K562 (cell line): ENCODE results near the gene CBFA2T2. TPM values are rescaled to one million over a fixed set of nuclear protein-coding genes. Genes with fewer than 3 reads are reported as not detected.
A peak's percentile ranks its signal among the peaks of the same experiment; 100 is the strongest.

Experiments used
- ATAC-seq: fragments of 200-7000 bp; cut with Tn5 transposase; 3 replicates; pipeline ENCODE4 v1.9.1; 2020; ENCODE audit warnings: moderate library complexity
- BruUV-seq: library from RNA; stranded (reverse); fragments of 400-500 nt; replicated peaks from 2 replicates; lab custom pipeline; 2021; lab: Mats Ljungman, UMichigan
- CTCF ChIA-PET: fragments of 300-600 bp; formaldehyde crosslinking; extraction: SDS; loops from one replicate; lab custom pipeline; 2021; ENCODE audit warnings: low intra/inter-chr PET ratio; lab: Yijun Ruan, JAX
- POLR2A ChIA-PET: fragments of 300-600, 350-650 bp; sonication (Branson Sonifier 250); formaldehyde crosslinking; extraction: SDS; loops from one replicate; lab custom pipeline; 2021; ENCODE audit warnings: antibody characterized with exemption, inconsistent platforms; lab: Yijun Ruan, JAX
- DNase-seq, 4 experiments: peaks; one replicate each; pipeline versions ENCODE4 v3.0.0 to v3.0.0-alpha.2; 2011 to 2018; ENCODE audit warnings: low spot score in 3 of 4, mixed read lengths in 3 of 4; ENCODE audit errors: extremely low read depth in 1 of 4
- FAIRE-seq: peaks from 2 replicates; lab custom pipeline; 2011; peaks lifted over from hg19 to GRCh38; lab: Jason Lieb, UNC
- H2AFZ ChIP-seq: 2 replicates; pipeline ENCODE4 v1.6.0; 2011; ENCODE audit warnings: low read depth, low read length, control low read depth, inconsistent platforms
- H3K27ac ChIP-seq: fragments of 200-600 bp; 3 replicates; pipeline ENCODE4 v1.8.0; 2011; ENCODE audit warnings: low read depth, mild to moderate bottlenecking, control low read depth, inconsistent platforms, low read length, moderate library complexity, mixed read lengths; ENCODE audit errors: extremely low read depth
- H3K27me3 ChIP-seq, 2 experiments: fragments of 300-600 bp in 1 of 2; 2 replicates in 1 of 2; 3 replicates in 1 of 2; pipeline versions ENCODE4 v1.6.0 to v1.8.0; 2011; ENCODE audit warnings: inconsistent platforms in 2 of 2, low read length in 2 of 2, mild to moderate bottlenecking in 1 of 2, mixed read lengths in 1 of 2, moderate library complexity in 1 of 2; ENCODE audit not compliant: control insufficient read depth in 2 of 2, insufficient read depth in 2 of 2
- H3K36me3 ChIP-seq: fragments of 300-600 bp; 3 replicates; pipeline ENCODE4 v1.8.0; 2011; ENCODE audit warnings: mild to moderate bottlenecking, low read length, inconsistent platforms; ENCODE audit not compliant: control insufficient read depth, insufficient read depth
- H3K4me1 ChIP-seq, 2 experiments: fragments of 200-600 bp in 1 of 2; replicated peaks in 1 of 2; 2 replicates in 1 of 2; 3 replicates in 1 of 2; pipeline versions ENCODE4 v1.5.1 to v1.8.0; 2011; ENCODE audit warnings: inconsistent platforms in 2 of 2, low read length in 2 of 2, mild to moderate bottlenecking in 1 of 2, mixed read lengths in 1 of 2, moderate library complexity in 1 of 2; ENCODE audit not compliant: control insufficient read depth in 2 of 2, insufficient read depth in 2 of 2
- H3K4me2 ChIP-seq: 2 replicates; pipeline ENCODE4 v1.6.1; 2011; ENCODE audit warnings: low read length, control low read depth, inconsistent platforms, mixed read lengths; ENCODE audit not compliant: insufficient read depth
- H3K4me3 ChIP-seq: fragments of 200-600 bp; sonication (generic), shearing (Covaris generic); 2 replicates; pipeline ENCODE4 v1.5.1; 2016; ENCODE audit warnings: control low read depth, inconsistent platforms
- H3K79me2 ChIP-seq: fragments of 200-600 bp; 3 replicates; pipeline ENCODE4 v1.8.0; 2011; ENCODE audit warnings: low read length, inconsistent platforms; ENCODE audit not compliant: control insufficient read depth, insufficient read depth
- H3K9ac ChIP-seq, 2 experiments: 2 replicates each; pipeline versions ENCODE4 v1.6.0 to v1.6.1; 2011; ENCODE audit warnings: low read depth in 2 of 2, low read length in 2 of 2, control low read depth in 1 of 2, inconsistent platforms in 1 of 2, mild to moderate bottlenecking in 1 of 2, mixed read lengths in 1 of 2; ENCODE audit not compliant: insufficient read depth in 1 of 2
- H3K9me1 ChIP-seq: one replicate; pipeline ENCODE4 v1.6.0; 2011; ENCODE audit warnings: inconsistent platforms, mild to moderate bottlenecking, low read length, moderate library complexity; ENCODE audit not compliant: control insufficient read depth, insufficient read depth
- H3K9me3 ChIP-seq: replicated peaks from 2 replicates; pipeline ENCODE4 v1.5.1; 2011; ENCODE audit warnings: low read depth, low read length, inconsistent platforms; ENCODE audit not compliant: control insufficient read depth, insufficient read depth
- H4K20me1 ChIP-seq: replicated peaks from 2 replicates; pipeline ENCODE4 v1.6.1; 2011; ENCODE audit warnings: low read length, inconsistent platforms, mixed read lengths; ENCODE audit not compliant: control insufficient read depth, insufficient read depth
- EZH2 ChIP-seq: IDR thresholded peaks from 2 replicates; pipeline ENCODE4 v1.6.1; 2012; ENCODE audit warnings: low read depth, mild to moderate bottlenecking, inconsistent platforms, low read length, borderline replicate concordance
- PRMT5 ChIP-seq: sonication (generic); formaldehyde crosslinking; IDR thresholded peaks from 2 replicates; pipeline ENCODE4 v1.5.0; 2020; ENCODE audit warnings: missing genetic modification reagents
- U2AF2 ChIP-seq: fragments of 200-400 bp; formaldehyde crosslinking; optimal IDR thresholded peaks from 2 replicates; pipeline ENCODE3; 2017; ENCODE audit warnings: low read depth, mild to moderate bottlenecking, low read length
- ZBTB26 ChIP-seq: fragments of 450-650 bp; formaldehyde crosslinking; IDR thresholded peaks from 2 replicates; pipeline ENCODE4 v1.4.0; 2022; ENCODE audit warnings: missing genetic modification characterization
- ZNF217 ChIP-seq: sonication (generic); formaldehyde crosslinking; IDR thresholded peaks from 2 replicates; pipeline ENCODE4 v1.8.0; 2022; ENCODE audit warnings: mild to moderate bottlenecking, missing genetic modification reagents
- WGBS: fragments of 100-300 bp; shearing (Covaris generic); methylation state at CpG from one replicate; pipeline ENCODE4 v1.1.6; 2016; ENCODE audit warnings: low coverage, mixed read lengths; ENCODE audit not compliant: insufficient coverage; ENCODE audit errors: missing lambda C conversion rate; 5-methylcytosine and 5-hydroxymethylcytosine counted together
- in situ Hi-C: fragments of 300-500 bp; cut with MboI; formaldehyde crosslinking; loops from 4 replicates; pipeline ENCODE4 v1.15.0; 2018; ENCODE audit warnings: inconsistent platforms, mixed read lengths
- intact Hi-C: fragments of 100-400 bp; cut with micrococcal nuclease; formaldehyde crosslinking; loops from 2 replicates; pipeline ENCODE4 v1.14.2; 2022
- polyA plus RNA-seq, 8 experiments: library from polyadenylated mRNA; depleted of rRNA in 4 of 8; stranded (reverse) in 5 of 8; unstranded in 3 of 8; fragments of >200 nt; fragmentation: Nextera tagmentation in 2 of 8; fragmentation: Illumina TruSeq in 1 of 8; extraction: Ambion mirVana in 2 of 8; extraction: Trizol in 1 of 8; gene quantifications; 2 replicates each; pipeline versions ENCODE4 v1.2.1 to v1.2.3, GENCODE V29; 2011 to 2014; ENCODE audit warnings: inconsistent platforms in 1 of 8, missing spikeins in 1 of 8
- total RNA-seq, 7 experiments: library from RNA; depleted of rRNA in 6 of 7; stranded (reverse); fragments of >200 nt in 6 of 7; fragmentation: Illumina TruSeq in 2 of 7; extraction: Trizol in 2 of 7; gene quantifications; 2 replicates each; pipeline versions ENCODE4 v1.2.1 to v1.2.3, GENCODE V29; 2011 to 2021; ENCODE audit warnings: low replicate concordance in 1 of 7
- TF ChIP-seq, protein P1 (sequence below): sonication (generic); IDR thresholded peaks from 2 replicates; pipeline ENCODE4 v1.6.1; 2016
- TF ChIP-seq, protein P2 (sequence below): IDR thresholded peaks from 2 replicates; pipeline ENCODE4 v1.6.1; 2014; ENCODE audit warnings: antibody characterized with exemption

The CBFA2T2 gene
- total and polyA plus RNA-seq, 9 of the 15 experiments (the other 6 are each of a cell fraction or from before 2014, with no cell fraction given), result 0.27 to 9.6 (median 5.8) TPM

- H3K9ac ChIP-seq, result no peak overlapping the region
- no peak overlapping the region for H3K27ac ChIP-seq
- H3K4me3 ChIP-seq, result no peak overlapping the region
- intact Hi-C loops (no loop called here), in situ Hi-C loops (no loop called here)
- H2AFZ ChIP-seq, result no peak overlapping the region
- H3K9me3 ChIP-seq, result no peaks in the 10 kb centered on the region
- ChIA-PET CTCF (no interaction called here), POLR2A (interaction anchor here (0.8 to 1.1 kb wide), 2 partner anchors 10 to 124 kb away, joined by 4 to 5 read pairs; no protein-coding TSS in a partner anchor)
- no peak for FAIRE-seq
- no TSS peak for BruUV-seq
- 57% methylated on average over 1 of the region's 1 CpG for WGBS
- no peaks in the 10 kb centered on the region for H4K20me1 ChIP-seq
- no peak overlapping the region for H3K4me2 ChIP-seq
- TF ChIP-seq, protein P1, sequence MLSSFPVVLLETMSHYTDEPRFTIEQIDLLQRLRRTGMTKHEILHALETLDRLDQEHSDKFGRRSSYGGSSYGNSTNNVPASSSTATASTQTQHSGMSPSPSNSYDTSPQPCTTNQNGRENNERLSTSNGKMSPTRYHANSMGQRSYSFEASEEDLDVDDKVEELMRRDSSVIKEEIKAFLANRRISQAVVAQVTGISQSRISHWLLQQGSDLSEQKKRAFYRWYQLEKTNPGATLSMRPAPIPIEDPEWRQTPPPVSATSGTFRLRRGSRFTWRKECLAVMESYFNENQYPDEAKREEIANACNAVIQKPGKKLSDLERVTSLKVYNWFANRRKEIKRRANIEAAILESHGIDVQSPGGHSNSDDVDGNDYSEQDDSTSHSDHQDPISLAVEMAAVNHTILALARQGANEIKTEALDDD, result 0 out of 2 replicates have a peak, but pooled peaks have one; percentile 13
- TF ChIP-seq PRMT5 (CRISPR knock-in tag), result no peak
- TF ChIP-seq, all 486 proteins: peak for 1
- DNase-seq, result no peak
- H3K79me2 ChIP-seq, result no peaks in the 10 kb centered on the region
- ATAC-seq, result no peak
- H3K4me1 ChIP-seq, result no peaks in the 10 kb centered on the region; a peak in 1 of 5 replicates
- no peaks in the 10 kb centered on the region for H3K27me3 ChIP-seq
- H3K9me1 ChIP-seq, result no peaks in the 10 kb centered on the region
- H3K36me3 ChIP-seq, result no peaks in the 10 kb centered on the region
These were observed 42.0 kb downstream of the CBFA2T2 start for GRCh38 chr20:33531885-33532284.

GRCh38 chr20:33532753-33533459 is 43.0 kb downstream of the CBFA2T2 start:
- Histone ChIP-seq H3K9ac (no peak overlapping the region), H3K27ac (no peak overlapping the region), H3K9me1 (no peaks in the 10 kb centered on the region), H3K4me2 (no peak overlapping the region), H3K4me1 (peaks cover 0 to 3% of the 10 kb centered on the region in 2 experiments; a peak in 2 of 5 replicates), H3K27me3 (no peaks in the 10 kb centered on the region), H4K20me1 (no peaks in the 10 kb centered on the region), H3K36me3 (no peaks in the 10 kb centered on the region), H3K79me2 (no peaks in the 10 kb centered on the region), H3K9me3 (no peaks in the 10 kb centered on the region), H2AFZ (no peak overlapping the region), H3K4me3 (no peak overlapping the region)
- in situ Hi-C loops (no loop called here), intact Hi-C loops (no loop called here)
- DNase-seq (no peak), ATAC-seq (no peak), FAIRE-seq (no peak)
- ChIA-PET POLR2A (interaction anchor here (1.0 kb wide), 1 partner anchor 17 kb away, joined by 3 read pairs; no protein-coding TSS in a partner anchor), CTCF (no interaction called here)
- BruUV-seq, result no TSS peak
- WGBS, result 29% methylated on average over 2 of the region's 2 CpGs
- no peak for TF ChIP-seq ZNF217 (CRISPR knock-in tag)
- TF ChIP-seq EZH2, result no peak
- no peak for TF ChIP-seq U2AF2
- no peak for TF ChIP-seq ZBTB26 (CRISPR knock-in tag)
- TF ChIP-seq, protein P2, sequence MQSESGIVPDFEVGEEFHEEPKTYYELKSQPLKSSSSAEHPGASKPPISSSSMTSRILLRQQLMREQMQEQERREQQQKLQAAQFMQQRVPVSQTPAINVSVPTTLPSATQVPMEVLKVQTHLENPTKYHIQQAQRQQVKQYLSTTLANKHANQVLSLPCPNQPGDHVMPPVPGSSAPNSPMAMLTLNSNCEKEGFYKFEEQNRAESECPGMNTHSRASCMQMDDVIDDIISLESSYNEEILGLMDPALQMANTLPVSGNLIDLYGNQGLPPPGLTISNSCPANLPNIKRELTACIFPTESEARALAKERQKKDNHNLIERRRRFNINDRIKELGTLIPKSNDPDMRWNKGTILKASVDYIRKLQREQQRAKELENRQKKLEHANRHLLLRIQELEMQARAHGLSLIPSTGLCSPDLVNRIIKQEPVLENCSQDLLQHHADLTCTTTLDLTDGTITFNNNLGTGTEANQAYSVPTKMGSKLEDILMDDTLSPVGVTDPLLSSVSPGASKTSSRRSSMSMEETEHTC, result no peak
